HG02884 (cell line): Measurements from ENCODE around the gene MOB2.

Experiments
- ATAC-seq: cut with Tn5 transposase; IDR thresholded peaks from one replicate; pipeline ENCODE4 v1.9.1; 2021; ENCODE audit warnings: mild to moderate bottlenecking, moderate library complexity; ENCODE audit not compliant: unreplicated experiment

MOB2 gene

DNA sequence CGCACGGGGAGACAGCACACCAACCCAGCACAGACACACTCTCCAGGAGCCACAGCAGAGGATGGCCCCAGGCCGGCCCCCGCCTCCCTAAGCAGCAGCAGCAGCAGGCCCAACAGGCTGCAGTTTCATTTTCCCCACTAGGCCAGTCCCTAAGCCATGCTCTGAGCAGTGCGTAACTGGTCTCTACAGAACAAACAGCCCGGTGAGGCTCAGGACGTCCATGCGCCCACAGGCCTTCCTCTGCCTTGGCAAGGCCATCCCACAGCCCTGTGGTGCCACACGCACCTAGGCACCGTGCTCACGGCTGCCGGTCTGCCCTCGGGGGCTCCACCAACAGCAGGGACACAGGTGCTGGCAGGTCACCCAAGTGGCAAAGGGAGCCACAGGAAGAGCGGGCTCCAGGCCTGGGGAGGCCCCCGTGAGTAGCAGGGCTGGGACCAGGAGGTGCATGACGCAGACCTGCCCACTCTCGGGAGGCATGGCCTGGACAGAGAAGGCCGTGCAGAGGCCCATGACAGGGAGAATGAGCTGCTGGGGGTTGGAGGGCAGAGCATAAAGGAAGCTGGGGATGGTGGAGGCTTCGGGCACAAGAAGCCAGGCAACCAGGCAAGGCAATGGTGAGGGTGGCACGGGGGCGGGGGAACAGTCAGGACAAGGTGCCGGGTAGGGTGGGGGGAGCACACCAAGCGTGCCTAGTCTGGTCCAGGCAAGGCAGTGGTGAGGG is 1.4 kb upstream of the MOB2 start:
- ATAC-seq = no peak

DNA sequence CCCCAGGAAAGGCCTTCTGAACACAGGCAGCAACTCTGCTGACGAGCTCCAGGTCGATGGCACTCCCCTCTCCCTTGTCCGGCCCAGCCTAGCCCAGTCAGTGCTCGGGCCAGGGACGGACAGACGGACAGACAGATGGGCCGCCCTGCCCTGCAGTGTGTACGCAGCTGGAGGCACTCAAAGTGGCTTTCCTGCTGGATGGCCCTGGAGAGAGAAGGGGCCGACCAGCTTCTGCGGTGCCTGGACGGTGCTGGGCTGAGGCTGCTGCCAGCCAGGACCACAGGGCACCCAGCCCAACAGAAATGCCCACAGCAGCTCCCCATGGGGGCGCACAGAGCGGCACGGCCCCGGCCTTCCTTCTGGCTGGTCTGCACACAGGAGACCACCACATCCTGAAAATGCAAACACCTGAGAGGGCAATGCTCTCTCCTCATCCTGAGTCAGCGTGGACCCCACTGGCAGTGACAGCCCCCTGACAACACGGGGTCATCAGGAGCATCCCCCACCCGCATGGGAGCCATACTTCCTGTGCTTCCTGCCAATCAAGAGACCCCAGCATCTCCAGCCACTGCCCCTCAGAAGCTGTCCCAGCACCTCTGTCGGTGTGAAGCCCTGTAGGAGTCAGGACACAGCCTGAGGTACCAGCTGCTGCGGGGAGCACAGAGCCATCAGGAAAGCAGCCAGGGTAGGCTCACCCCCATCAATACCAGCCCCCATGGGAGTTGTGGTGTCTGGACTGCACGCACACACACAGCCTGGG is 692 bp upstream of the MOB2 start:
- no peak for ATAC-seq

GRCh38 chr11:1485504-1485885 is 1.1 kb downstream of the MOB2 start:
- no peak for ATAC-seq

- no peak for ATAC-seq
Measured at GRCh38 chr11:1484695-1485503, 1.7 kb downstream of the MOB2 start.

GRCh38 chr11:1484061-1484671 is 2.4 kb downstream of the MOB2 start:
- no peak for ATAC-seq

DNA sequence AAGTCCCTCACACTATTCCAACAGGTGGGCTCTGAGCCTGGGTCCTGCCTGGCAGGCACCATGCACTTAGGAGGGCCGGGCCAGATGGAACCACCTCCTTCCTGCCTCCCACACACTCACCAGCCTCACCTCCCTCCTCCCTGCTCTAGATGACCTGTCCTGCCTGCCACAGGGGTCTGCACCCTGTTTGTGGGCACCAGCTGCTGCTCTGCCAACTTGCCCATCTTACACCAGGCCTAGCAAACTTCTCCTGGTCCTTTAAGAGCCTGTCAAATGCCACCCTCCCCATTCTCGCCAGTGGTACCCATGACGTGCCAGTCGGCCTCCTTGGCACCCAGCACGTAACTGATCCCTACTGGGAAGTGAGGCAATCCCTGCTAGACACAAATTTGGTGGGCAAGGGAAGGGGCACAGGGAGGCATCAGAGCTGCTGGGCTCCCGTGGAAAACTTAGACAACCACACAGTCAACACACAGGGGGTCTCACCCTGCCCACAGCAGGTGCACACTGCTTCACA is 3.1 kb downstream of the MOB2 start:
- no peak for ATAC-seq

DNA sequence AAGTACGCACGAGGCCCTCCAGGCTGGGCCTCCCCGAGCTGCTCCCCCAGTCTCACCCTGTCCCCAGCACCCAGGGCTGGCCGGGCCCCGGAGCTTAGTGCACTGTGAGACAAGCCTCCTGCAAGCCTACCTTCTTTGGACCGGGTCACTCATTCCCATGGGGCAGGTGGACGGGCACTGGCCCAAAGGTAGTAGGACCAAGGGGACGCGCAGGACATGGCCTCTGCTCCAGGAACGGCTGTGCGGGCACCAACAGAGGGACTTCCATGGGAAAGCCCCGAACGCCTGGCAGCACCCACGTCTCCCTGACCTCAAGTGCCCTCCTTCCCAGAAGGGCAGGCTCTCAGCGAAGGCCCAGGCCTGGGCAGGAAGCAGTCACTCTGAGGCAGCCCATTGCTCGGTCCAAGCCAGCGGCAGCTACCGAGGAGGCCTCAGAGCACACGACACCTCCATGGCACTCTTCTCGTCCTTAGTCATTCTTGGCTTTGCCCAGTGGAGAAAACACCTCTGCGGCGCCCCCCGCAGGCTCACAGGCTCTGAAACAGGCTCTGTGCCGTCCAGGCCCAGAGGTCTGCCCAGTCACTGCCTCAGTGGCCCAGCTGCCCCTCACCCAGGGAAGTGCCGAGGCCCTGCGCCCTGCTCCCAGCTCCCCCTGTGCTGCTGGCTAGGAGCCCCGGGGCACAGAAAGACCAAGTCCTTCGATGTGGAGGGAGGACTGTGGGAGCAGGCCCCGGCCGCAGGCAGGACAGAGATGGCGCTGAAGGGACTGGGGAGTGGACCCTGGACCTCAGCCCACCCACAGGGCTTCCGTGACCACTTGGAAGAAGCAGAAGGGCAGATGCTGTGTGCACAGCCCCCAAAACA is 3.8 kb downstream of the MOB2 start:
- ATAC-seq = no peak

GRCh38 chr11:1481861-1482441 is 4.6 kb downstream of the MOB2 start:
- no peak for ATAC-seq

- no peak for ATAC-seq
Measured at GRCh38 chr11:1481483-1481825, 5.1 kb downstream of the MOB2 start.

DNA sequence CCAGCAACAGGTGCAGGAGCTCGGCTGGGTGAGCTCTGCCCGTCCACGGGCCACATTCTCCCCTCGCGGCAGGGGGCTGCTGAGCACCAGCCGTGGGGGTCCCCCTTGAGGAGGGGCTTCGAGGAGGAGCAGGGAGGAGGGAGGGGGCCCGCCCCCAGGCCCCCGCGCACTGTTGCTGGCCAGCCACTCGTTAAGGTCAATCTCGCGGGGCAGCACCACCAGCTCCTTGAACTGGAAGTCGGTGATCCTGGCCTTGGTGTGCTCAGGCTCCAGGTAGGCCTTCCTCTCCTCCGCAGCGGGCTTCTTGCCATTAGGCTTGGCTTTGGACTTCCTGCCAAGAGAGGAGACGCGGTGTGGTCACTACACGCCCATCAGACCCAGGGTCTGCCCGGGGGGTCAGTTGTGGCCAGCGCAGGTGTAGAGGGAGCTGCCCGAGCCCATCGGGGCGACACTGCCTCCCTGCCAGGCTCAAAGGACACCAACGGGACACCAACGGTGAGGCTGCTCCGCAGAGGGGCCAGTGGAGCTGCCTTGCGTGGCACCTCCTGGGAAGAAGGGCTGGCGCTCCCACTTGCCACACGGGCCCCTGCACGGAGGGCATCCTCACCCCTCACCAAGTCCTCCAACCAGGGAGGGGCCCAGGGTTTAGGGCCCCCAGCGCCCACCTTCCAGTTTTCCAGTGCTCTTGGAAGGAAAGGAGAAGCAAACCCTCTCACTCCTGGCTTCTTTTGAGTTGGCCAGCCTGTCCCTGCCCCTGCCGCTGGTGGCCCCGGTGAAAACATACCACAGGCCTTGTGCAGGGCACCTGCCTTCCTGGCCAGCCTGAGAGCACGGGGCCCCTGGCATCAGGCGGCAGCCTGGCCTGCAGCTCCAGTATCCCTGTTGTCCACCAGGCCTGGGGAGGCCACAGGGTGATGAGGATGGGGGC is 5.8 kb downstream of the MOB2 start:
- ATAC-seq = no peak

- no peak for ATAC-seq
Measured at GRCh38 chr11:1480191-1480554, 6.4 kb downstream of the MOB2 start.

- ATAC-seq = no peak
Measured at GRCh38 chr11:1479678-1480118, 6.9 kb downstream of the MOB2 start.

DNA sequence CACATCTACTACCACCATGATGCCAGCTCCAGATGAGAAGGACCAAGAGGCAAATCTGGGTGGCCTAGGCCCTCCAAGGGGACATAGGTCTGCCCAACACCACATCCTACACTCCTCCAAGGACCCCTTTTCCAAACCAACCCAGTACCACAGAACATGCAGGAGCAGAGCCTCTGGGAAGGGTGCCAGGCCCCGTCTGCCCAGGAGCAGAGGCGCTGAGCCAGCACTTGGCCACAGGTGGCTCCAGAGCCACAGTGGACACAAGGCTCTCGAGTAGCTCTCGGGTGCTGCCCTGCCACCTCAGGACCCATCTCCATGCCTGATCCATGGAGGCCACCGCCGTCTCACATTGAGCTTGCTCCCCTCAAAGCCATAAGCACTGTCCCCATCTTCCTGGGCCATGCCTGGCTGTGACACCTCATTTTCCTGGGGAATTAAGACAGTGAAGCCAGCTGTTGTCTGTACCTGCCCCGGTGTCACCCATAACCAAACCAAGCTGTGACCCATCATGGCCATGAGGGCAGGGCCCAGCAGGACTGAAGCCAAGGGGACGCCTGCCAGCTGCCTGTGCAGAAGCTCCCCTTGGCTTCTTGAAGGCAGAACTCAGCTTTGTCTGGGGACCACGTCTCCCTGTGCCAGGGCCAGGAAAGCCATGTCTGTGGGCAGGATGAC is 7.4 kb downstream of the MOB2 start:
- no peak for ATAC-seq

GRCh38 chr11:1478544-1478943 is 8.0 kb downstream of the MOB2 start:
- ATAC-seq = no peak

DNA sequence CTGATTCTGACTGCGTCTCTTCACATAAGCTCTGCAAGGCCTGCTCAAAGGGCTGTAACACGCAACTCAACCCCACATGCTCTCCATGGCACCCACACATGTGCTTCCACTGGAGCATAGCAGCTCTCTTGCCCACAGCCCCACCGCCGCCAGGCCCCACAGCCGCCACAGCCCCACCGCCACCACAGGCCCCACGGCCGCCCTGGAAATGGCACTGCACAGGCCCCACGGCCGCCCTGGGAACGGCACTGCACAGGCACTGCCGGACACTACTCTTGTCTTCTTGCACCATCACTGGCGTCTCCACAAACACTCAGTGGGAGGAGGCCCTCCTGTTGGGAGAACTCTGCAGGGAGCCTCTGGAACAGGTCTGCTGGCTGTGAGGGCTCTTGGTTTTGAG is 8.6 kb downstream of the MOB2 start:
- ATAC-seq = no peak

DNA sequence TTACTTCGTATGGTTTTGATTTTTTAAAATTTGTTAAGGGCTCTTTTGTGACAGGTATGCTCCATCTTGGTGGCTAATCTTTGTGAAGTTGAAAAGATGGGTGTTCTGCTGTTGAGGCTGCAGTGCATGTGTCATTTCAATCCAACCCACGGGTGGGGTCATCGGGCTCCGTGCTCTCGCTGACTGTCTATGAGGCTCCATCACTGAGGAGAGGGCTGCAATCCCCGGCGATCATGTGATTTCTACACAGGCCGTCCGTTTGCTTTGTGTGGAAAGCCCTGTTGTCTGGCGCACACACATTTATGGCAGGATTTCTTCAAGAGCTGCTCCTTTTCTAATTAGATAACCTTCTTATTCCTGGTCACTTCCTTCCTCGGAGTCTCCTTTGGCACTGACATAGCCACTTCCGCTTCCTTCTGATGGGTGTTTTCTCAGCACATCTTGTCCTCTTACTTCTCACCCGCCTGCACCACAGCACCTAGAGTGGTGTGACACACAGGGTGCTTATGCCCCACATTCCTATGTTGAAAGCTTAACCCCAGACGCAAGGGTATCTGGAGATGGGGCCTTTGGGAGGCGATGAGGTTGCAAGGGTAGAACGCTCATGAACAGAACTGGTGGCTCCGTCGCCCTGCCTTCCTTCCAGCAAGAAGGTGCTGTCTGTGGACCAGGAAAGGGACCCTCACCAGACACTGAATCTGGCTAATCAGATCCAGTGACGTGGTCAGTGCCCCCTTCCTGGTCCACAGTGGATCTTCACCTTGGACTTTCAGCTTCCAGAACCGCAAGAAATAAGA is 9.4 kb downstream of the MOB2 start:
- ATAC-seq = no peak

DNA sequence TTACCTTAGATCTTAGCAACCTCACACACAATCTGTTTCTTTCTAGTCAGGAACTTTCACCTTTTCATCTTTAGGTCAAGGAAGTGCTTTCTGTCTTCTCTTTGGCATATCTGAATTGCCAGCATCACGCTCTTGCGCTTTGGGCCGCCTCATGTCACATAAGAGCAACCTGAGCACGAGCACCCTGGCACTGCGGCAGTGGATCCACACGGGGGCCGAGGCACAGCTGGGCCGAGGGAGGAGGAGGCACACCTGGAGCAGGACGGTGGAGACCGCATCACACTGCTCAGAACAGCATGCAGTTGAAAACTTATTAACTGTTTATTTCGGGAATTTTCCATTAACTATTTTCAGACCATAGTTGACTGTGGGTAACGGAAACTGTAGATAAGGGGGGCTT is 10.7 kb downstream of the MOB2 start:
- ATAC-seq = no peak
